HT1080 (cell line): ENCODE measurements around the gene COL4A1. TPM values are rescaled to one million over a fixed set of nuclear protein-coding genes. Genes with fewer than 3 reads are reported as not detected.

ENCODE experiments used
- DNase-seq: peaks from one replicate; pipeline ENCODE4 v3.0.0-alpha.2; 2015; ENCODE audit warnings: low read depth
- total RNA-seq: library from RNA; depleted of rRNA; stranded (reverse); fragments of >200 nt; shearing (Covaris generic); gene quantifications from 2 replicates; pipeline ENCODE4 v1.2.3, GENCODE V29; 2014

COL4A1 gene
- total RNA-seq, 1 experiment from 2014 or later: 146 TPM

- DNase-seq: no peak
These were observed 100.8 kb downstream of the COL4A1 start for GRCh38 chr13:110206185-110206584.

GRCh38 chr13:110201114-110201513 lies 105.8 kb downstream of the COL4A1 start:
- no peak for DNase-seq

- DNase-seq: no peak
These were observed 106.6 kb downstream of the COL4A1 start for GRCh38 chr13:110200276-110200870.

GRCh38 chr13:110199046-110199831 lies 107.7 kb downstream of the COL4A1 start:
- DNase-seq: no peak

- no peak for DNase-seq
These were observed 109.5 kb downstream of the COL4A1 start for GRCh38 chr13:110197471-110197870.

GRCh38 chr13:110197026-110197425 lies 109.9 kb downstream of the COL4A1 start:
- DNase-seq: no peak

- DNase-seq: no peak
These were observed 111.1 kb downstream of the COL4A1 start for GRCh38 chr13:110195547-110196485.

GRCh38 chr13:110194451-110194850 lies 112.5 kb downstream of the COL4A1 start:
- no peak for DNase-seq

- no peak for DNase-seq
These were observed 113.5 kb downstream of the COL4A1 start for GRCh38 chr13:110193491-110193890.

- no peak for DNase-seq
These were observed 114.5 kb downstream of the COL4A1 start for GRCh38 chr13:110192472-110192871.

- peak; percentile 84 for DNase-seq
These were observed 119.3 kb downstream of the COL4A1 start for GRCh38 chr13:110187641-110188161.

- no peak for DNase-seq
These were observed 120.6 kb downstream of the COL4A1 start for GRCh38 chr13:110186231-110186855.

- DNase-seq: no peak
These were observed 121.3 kb downstream of the COL4A1 start for GRCh38 chr13:110185696-110186095.

GRCh38 chr13:110183910-110184309 lies 123.0 kb downstream of the COL4A1 start:
- DNase-seq: no peak

- no peak for DNase-seq
These were observed 124.5 kb downstream of the COL4A1 start for GRCh38 chr13:110182461-110182860.

GRCh38 chr13:110182003-110182402 lies 125.0 kb downstream of the COL4A1 start:
- no peak for DNase-seq

GRCh38 chr13:110179857-110180147 lies 127.2 kb downstream of the COL4A1 start:
- DNase-seq: no peak

- DNase-seq: no peak
These were observed 127.7 kb downstream of the COL4A1 start for GRCh38 chr13:110179116-110179856.

GRCh38 chr13:110177790-110178189 lies 129.2 kb downstream of the COL4A1 start:
- DNase-seq: no peak

- DNase-seq: no peak
These were observed 130.5 kb downstream of the COL4A1 start for GRCh38 chr13:110176431-110176830.
